Measurements from ENCODE around the gene NIPAL4.

DNA sequence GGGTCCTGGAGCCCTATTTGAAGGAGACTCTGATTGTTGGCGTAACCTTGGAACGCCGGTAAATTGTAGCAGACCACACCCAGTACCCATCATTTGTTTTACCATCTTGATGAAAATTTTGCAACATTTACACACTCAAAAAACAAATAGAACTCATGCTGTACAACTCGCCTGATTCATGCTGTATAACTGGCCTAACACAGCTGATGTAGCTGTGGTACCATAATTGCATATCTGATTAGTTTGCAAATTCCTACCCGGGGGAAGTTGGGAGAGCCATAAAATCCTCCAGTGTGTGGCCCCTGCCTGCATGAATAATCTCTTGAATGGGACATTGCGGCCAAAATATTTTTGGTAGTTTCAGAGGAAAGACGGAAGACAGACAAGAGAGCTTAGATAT lies 9.7 kb downstream of the NIPAL4 start:
- TF ChIP-seq CTCF (conservative IDR thresholded peaks at IDR 0.05; ENCODE audit: low read depth, low read length) (no peak), EZH2 (IDR thresholded peaks at IDR 0.05; ENCODE audit: borderline replicate concordance, low read depth, low read length, poor library complexity, severe bottlenecking) (no peak)

Measured in A673 (cell line).